GM21529 (cell line): ENCODE results near the gene ZSCAN22.
A peak's percentile ranks its signal among the peaks of the same experiment; 100 is the strongest.

Source experiments
- ATAC-seq: cut with Tn5 transposase; IDR thresholded peaks from one replicate; pipeline ENCODE4 v1.9.1; 2021; ENCODE audit not compliant: unreplicated experiment

ZSCAN22 gene

GRCh38 chr19:58350871-58351557 lies 24.2 kb downstream of the ZSCAN22 start:
- ATAC-seq = no peak

DNA sequence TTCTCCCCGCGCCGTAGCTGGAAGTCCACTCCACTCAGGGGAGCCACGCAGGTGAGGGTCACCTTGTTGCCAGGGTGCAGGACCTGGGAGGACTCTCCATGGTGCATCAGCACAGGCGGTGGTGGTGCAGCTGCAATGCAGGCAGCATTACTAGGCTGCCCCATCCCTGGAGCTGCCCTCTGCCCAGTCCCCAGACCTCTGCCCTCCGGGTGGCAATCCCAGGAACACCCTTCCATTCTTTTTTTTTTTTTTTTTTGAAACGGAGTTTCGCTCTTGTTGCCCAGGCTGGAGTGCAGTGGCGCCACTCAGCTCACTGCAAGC lies 24.7 kb downstream of the ZSCAN22 start:
- no peak for ATAC-seq

GRCh38 chr19:58351990-58352755 lies 25.4 kb downstream of the ZSCAN22 start:
- no peak for ATAC-seq

- ATAC-seq = no peak
These were observed 26.2 kb downstream of the ZSCAN22 start, which contains the start of gene A1BG for GRCh38 chr19:58352760-58353671. A1BG (minus strand) TSS chr19:58353492; CDS start chr19:58353437, 55 bp downstream.

GRCh38 chr19:58353717-58354477 lies 27.1 kb downstream of the ZSCAN22 start:
- no peak for ATAC-seq

GRCh38 chr19:58354478-58355030 lies 27.8 kb downstream of the ZSCAN22 start:
- ATAC-seq = no peak

- ATAC-seq = no peak
These were observed 28.5 kb downstream of the ZSCAN22 start for GRCh38 chr19:58355215-58355796.

DNA sequence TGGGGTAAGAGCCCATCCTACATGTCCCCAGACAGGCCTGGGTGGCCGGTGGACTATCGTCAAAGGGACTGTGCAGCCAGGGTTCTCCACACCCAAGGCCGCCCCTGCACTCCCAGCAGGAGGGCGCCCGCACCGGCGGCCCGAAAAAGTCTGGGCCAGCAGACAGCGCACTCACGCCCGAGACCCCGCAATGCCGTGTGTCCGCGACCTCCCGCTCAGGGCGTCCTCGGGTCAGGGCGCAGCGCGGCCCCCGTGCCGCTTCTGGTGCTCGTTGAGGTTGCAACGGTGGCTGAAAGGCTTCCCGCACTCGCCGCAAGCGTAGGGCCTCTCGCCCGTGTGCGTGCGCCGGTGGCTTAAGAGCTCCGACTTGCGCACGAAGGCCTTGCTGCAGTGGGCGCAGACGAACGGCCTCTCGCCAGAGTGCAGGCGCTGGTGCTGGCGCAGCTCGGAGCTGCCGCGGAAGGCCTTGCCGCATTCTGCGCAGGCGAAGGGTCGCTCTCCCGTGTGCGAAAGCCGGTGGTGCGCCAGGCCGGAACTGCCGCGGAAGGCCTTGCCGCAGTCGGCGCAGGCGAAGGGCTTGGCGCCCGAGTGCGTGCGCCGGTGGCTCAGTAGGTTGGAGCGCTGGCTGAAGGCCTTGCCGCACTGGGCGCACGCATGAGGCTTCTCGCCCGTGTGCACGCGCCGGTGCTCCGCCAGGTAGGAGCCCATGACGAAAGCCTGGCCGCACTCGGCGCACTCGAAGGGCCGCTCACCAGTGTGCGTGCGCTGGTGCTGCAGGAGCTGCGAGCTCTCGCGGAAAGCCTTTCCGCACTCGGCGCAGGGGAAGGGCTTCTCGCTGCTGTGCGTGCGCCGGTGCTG lies 29.3 kb downstream of the ZSCAN22 start:
- no peak for ATAC-seq

DNA sequence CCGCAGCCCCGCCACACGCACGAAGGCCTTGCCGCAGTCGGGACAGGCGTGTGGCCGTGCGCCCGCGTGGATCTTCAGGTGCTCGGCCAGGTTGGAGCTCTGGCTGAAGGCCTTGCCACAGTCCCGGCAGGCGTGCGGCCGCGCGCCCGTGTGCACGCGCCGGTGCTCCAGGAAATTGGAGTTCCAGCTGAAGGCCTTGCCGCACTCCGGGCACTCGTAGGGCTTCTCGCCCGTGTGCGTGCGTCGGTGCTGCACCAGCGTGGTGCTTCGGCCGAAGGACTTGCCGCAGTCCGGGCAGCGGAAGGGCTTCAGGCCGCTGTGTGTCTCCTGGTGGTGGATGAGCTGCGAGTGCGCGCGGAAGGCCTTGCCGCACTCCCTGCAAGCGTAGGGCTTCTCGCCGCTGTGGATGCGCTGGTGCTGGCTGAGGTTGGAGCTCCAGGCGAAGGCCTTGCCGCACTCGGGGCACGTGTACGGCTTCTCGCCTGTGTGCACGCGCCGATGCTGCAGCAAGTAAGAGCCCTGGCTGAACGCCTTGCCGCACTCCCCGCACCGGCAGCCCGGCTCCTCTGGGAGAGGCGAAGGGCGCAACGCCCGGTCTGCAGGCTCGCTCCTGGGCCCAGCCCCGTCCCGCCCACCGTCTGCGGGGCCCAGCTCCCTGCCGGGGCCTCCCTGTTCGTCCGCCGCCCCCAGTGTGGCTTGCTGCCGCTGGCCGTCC lies 30.1 kb downstream of the ZSCAN22 start:
- ATAC-seq = no peak

DNA sequence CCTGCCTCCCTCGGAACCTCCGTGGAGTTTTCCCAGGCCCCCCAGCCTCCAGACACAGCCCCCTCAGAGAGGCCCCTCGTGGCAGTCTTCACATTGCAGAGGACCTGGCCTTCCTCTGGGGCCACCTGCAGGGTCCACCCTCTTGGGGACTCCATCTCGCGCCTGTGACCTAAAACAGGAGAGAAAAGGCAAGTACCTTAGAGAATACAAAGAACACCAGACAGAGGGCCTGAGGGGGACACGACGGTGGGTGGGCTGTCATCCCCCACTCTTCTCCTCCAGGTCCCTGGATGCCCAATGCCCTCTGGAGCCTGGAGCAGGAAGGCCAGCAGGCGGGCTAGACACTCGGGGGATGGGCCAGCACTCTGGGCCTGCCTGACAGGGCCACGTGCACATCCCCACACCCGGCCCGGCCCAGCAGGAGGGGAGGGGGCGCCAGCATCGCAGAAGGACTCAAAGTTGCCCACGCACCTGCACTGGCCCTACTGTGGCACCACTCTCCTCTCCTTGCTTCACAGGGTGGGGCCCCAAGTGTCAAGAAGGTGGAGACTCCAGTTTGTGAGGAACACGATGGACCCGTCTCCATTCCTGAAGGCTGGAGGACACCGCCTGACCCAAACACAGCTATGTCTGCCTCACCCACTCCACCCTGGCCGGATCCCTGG lies 30.8 kb downstream of the ZSCAN22 start:
- no peak for ATAC-seq

- ATAC-seq = peak; percentile 19
These were observed 35.1 kb downstream of the ZSCAN22 start for GRCh38 chr19:58361900-58362271.

- peak; percentile 80 for ATAC-seq
These were observed 35.6 kb downstream of the ZSCAN22 start, which contains the start of gene ZNF497 for GRCh38 chr19:58362272-58362994. ZNF497 (minus strand) TSS chr19:58362751; CDS start chr19:58357635, 5,116 bp downstream.

DNA sequence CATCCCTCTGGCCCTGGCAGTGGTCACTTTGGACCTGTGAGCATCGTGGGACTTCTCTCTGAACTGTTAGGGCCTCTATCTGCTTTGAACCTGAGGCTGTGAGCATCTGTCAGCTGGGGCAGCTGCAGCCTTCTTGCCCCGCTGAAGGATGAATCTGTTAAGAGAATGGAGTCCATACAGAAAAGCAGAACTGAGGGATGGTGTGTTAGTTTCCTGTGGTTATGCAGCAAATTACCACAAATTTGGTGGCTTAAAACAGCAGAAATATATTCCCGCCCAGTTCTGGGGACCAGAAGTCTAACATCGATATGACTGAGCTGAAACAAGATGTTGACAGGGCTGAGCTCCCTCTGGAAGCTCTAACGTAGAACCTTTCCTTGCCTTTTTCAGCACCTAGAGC lies 37.4 kb downstream of the ZSCAN22 start:
- ATAC-seq = no peak

- ATAC-seq = no peak
These were observed 40.0 kb downstream of the ZSCAN22 start for GRCh38 chr19:58366585-58367430.

GRCh38 chr19:58367698-58368454 lies 41.1 kb downstream of the ZSCAN22 start:
- no peak for ATAC-seq
